MM.1S (cell line): ENCODE data around the gene DDX27.
"Not testable (repeated sequence)": the region's sequence is repeated elsewhere in the genome, so short reads cannot be mapped to it uniquely, and the experiment has no call there.

Experiments used
- DNase-seq: peaks from one replicate; pipeline ENCODE4 v3.0.0-alpha.2; 2015
- H2AFZ ChIP-seq: fragments of 300-600 bp; sonication (generic); 2 replicates; pipeline ENCODE4 v1.6.0; 2016; ENCODE audit warnings: antibody characterized with exemption, low read length
- H3F3A ChIP-seq: fragments of 300-600 bp; sonication (generic); 2 replicates; pipeline ENCODE4 v1.6.1; 2016; ENCODE audit warnings: mild to moderate bottlenecking, antibody characterized with exemption, low read length, moderate library complexity, mixed read lengths; ENCODE audit not compliant: insufficient read depth
- H3K27ac ChIP-seq: fragments of 300-600 bp; sonication (generic); 2 replicates; pipeline ENCODE4 v1.5.1; 2016; ENCODE audit warnings: mild to moderate bottlenecking, low read length
- H3K27me3 ChIP-seq: fragments of 300-600 bp; sonication (generic); replicated peaks from 2 replicates; pipeline ENCODE4 v1.6.0; 2016; ENCODE audit warnings: low read length; ENCODE audit not compliant: insufficient read depth
- H3K36me3 ChIP-seq: fragments of 300-600 bp; sonication (generic); replicated peaks from 2 replicates; pipeline ENCODE4 v1.6.1; 2016; ENCODE audit warnings: mild to moderate bottlenecking, low read length, mixed read lengths; ENCODE audit not compliant: insufficient read depth
- H3K4me1 ChIP-seq: fragments of 300-600 bp; sonication (generic); 2 replicates; pipeline ENCODE4 v1.6.1; 2016; ENCODE audit warnings: low read length, mixed read lengths
- H3K4me2 ChIP-seq: fragments of 300-600 bp; sonication (generic); 2 replicates; pipeline ENCODE4 v1.6.0; 2016; ENCODE audit warnings: low read depth, low read length
- H3K4me3 ChIP-seq: fragments of 300-600 bp; sonication (generic); 2 replicates; pipeline ENCODE4 v1.5.1; 2016; ENCODE audit warnings: low read length, mixed read lengths
- H3K79me2 ChIP-seq: fragments of 300-600 bp; sonication (generic); 2 replicates; pipeline ENCODE4 v1.6.1; 2016; ENCODE audit warnings: mixed run types, low read length, mixed read lengths
- H3K9ac ChIP-seq: fragments of 300-600 bp; sonication (generic); 2 replicates; pipeline ENCODE4 v1.6.1; 2016; ENCODE audit warnings: low read length, mixed read lengths
- H3K9me2 ChIP-seq: fragments of 300-600 bp; sonication (generic); replicated peaks from 2 replicates; pipeline ENCODE4 v1.6.1; 2016; ENCODE audit warnings: mild to moderate bottlenecking, low read length, mixed read lengths; ENCODE audit not compliant: insufficient read depth
- H3K9me3 ChIP-seq: fragments of 300-600 bp; sonication (generic); replicated peaks from 2 replicates; pipeline ENCODE4 v1.6.1; 2016; ENCODE audit warnings: mild to moderate bottlenecking, low read length, mixed read lengths; ENCODE audit not compliant: insufficient read depth
- H4K20me1 ChIP-seq: fragments of 300-600 bp; sonication (generic); 2 replicates; pipeline ENCODE4 v1.6.1; 2016; ENCODE audit warnings: mild to moderate bottlenecking, low read length, moderate library complexity, mixed read lengths; ENCODE audit not compliant: insufficient read depth
- EZH2 ChIP-seq: fragments of 300-600 bp; sonication (generic); optimal IDR thresholded peaks from 2 replicates; pipeline ENCODE3; 2017; ENCODE audit warnings: low read depth, mild to moderate bottlenecking, antibody characterized with exemption, low read length, mixed read lengths
- EZH2phosphoT487 ChIP-seq: fragments of 300-600 bp; sonication (generic); IDR thresholded peaks from 2 replicates; pipeline ENCODE4 v1.6.1; 2018; ENCODE audit warnings: antibody characterized with exemption, low read length
- TF ChIP-seq, protein P1 (sequence below): fragments of 300-600 bp; sonication (generic); IDR thresholded peaks from 2 replicates; pipeline ENCODE4 v1.5.1; 2016; ENCODE audit warnings: antibody characterized with exemption, low read length, mixed read lengths

DDX27 gene

DNA sequence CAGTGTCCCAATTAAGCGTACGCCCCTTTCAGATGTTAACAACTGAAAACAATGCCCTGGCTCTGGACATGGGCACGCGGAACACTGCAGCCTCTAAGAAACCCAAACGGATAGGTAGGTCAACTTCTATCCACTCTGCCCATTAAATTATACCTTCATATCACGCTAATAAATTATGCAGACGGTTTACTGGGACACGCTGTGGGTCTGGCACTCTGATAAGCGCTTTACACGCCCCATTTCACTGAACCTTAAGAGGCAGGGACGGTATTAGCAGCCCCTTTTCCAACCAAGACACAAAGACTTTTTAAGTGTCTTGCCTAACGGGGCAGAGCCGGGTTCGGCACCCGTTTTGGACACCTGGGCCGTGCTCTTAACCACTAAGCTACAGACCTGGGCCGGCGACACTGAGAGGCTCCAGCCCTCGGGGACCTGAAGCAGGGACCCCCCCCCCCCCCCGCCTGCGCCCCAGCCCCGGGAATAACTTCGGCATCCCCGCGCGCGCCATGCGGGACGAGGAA lies 31.8 kb upstream of the DDX27 start:
- TF ChIP-seq EZH2 (no peak), EZH2phosphoT487 (no peak)
- TF ChIP-seq, protein P1, sequence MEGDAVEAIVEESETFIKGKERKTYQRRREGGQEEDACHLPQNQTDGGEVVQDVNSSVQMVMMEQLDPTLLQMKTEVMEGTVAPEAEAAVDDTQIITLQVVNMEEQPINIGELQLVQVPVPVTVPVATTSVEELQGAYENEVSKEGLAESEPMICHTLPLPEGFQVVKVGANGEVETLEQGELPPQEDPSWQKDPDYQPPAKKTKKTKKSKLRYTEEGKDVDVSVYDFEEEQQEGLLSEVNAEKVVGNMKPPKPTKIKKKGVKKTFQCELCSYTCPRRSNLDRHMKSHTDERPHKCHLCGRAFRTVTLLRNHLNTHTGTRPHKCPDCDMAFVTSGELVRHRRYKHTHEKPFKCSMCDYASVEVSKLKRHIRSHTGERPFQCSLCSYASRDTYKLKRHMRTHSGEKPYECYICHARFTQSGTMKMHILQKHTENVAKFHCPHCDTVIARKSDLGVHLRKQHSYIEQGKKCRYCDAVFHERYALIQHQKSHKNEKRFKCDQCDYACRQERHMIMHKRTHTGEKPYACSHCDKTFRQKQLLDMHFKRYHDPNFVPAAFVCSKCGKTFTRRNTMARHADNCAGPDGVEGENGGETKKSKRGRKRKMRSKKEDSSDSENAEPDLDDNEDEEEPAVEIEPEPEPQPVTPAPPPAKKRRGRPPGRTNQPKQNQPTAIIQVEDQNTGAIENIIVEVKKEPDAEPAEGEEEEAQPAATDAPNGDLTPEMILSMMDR, result no peak
- Histone ChIP-seq H3K9me3 (no peaks in the 10 kb centered on the region), H4K20me1 (peaks cover 3% of the 10 kb centered on the region; the same call in 1 of the 2 replicates), H3F3A (peaks cover 24% of the 10 kb centered on the region), H3K27ac (peak overlapping the region; percentile 42; the same call in 1 of the 2 replicates), H3K9ac (peak overlapping the region; percentile 65), H3K4me2 (peak overlapping the region; percentile 87), H3K27me3 (no peaks in the 10 kb centered on the region), H3K79me2 (peaks cover 54% of the 10 kb centered on the region), H3K4me1 (peaks cover 10% of the 10 kb centered on the region), H3K9me2 (no peaks in the 10 kb centered on the region), H3K36me3 (no peaks in the 10 kb centered on the region), H2AFZ (peak overlapping the region; percentile 15; the same call in 1 of the 2 replicates), H3K4me3 (peak overlapping the region; percentile 90)
- DNase-seq, result peak; percentile 21

DNA sequence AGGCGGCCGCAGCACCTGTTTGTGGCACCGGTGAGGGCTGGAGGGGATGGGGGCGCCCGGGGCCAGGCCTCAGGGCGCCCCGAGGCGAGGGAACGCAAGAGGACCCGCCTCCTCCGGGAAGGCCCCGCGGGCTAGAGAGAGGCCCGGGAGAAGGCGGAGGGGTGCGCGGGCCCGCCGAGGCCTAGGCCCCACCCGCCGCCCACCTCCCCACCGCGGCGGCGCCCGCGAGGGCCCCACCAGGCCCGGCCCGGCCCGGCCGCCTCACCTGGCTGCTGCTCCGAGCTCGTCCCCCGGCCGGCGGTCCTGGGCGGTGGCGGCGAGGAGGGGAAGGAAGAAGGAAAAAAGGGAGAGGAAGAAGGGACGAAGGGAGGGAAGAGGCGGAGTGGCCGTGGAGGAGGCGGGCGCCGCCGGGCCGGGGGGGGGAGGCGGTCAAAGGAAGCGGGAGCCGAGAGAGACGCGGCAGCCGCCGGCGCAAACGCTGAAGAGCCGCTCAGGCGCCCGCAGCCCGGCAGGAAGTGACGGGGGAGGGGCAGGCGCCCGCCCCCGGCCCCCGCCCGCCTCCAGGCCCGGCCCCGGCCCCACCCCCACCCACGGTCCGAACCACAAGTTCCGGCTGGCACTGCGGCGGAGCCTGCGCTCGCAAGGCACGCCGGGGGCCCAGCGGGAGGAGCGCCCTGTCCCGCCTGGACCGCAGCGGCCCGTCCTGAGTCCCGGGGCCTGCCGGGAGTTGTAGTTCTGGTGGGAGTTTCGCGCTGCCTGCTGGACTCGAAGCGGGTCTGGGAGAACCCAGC lies 31.2 kb upstream of the DDX27 start, which contains the start of gene STAU1:
Gene STAU1, minus strand, starts transcription at position 484 of the 791 bp plus-strand sequence. CDS start 22,133 bp downstream, outside the sequence.
- TF ChIP-seq, protein P1, result no peak
- no peak for TF ChIP-seq EZH2
- TF ChIP-seq EZH2phosphoT487, result no peak
- Histone ChIP-seq H3K9ac (peak within 1 kb of the TSS; percentile 65), H3K9me2 (no peaks in the 10 kb centered on the region), H3F3A (peaks cover 24% of the 10 kb centered on the region), H3K27me3 (no peaks in the 10 kb centered on the region), H3K4me3 (peak within 1 kb of the TSS; percentile 90), H2AFZ (peak within 1 kb of the TSS; percentile 66), H3K27ac (peak within 1 kb of the TSS; percentile 44; the same call in 1 of the 2 replicates), H3K4me1 (peaks cover 10% of the 10 kb centered on the region), H3K9me3 (no peaks in the 10 kb centered on the region), H3K79me2 (peaks cover 48% of the 10 kb centered on the region), H3K36me3 (no peaks in the 10 kb centered on the region), H3K4me2 (peak within 1 kb of the TSS; percentile 87), H4K20me1 (peaks cover 3% of the 10 kb centered on the region; the same call in 1 of the 2 replicates)
- DNase-seq, result peak; percentile 98

DNA sequence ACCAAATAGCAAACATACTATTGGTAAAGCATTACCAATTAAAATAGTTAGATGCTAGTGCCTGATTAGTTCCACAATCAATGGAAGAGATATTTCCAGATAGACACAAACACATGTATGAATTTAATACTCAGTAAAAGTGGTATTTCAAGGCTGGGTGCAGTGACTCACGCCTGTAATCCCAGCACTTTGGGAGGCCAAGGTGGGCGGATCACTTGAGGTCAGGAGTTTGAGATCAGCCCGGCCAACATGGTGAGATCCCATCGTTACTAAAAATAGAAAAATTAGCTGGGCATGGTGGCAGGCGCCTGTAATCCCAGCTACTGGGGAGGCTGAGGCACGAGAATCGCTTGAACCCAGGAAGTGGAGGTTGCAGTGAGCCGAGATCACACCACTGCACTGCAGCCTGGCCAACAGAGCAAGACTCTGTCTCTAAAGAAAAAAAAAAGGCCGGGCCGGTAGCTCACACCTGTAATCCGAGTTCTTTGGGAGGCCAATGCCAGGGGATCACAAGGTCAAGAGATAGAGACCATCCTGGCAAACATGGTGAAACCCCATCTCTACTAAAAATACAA lies 26.2 kb upstream of the DDX27 start:
- not testable (repeated sequence) for H3K9me3 ChIP-seq, H3K27me3 ChIP-seq, H3K4me3 ChIP-seq, H3K79me2 ChIP-seq, DNase-seq, H3K4me1 ChIP-seq, H3K36me3 ChIP-seq, H3K27ac ChIP-seq, H4K20me1 ChIP-seq, H2AFZ ChIP-seq, H3K9ac ChIP-seq, H3K4me2 ChIP-seq, H3K9me2 ChIP-seq
- peaks cover 15% of the 10 kb centered on the region for H3F3A ChIP-seq
